ENCODE results near the gene C6orf120.

- no peak for TF ChIP-seq CTCF (IDR thresholded peaks at IDR 0.05)
- no peak for TF ChIP-seq POLR2A (IDR thresholded peaks at IDR 0.05)
Observed at GRCh38 chr6:169671563-169671962, 30.4 kb upstream of the C6orf120 start.
